ENCODE results near the gene RHD.

DNA sequence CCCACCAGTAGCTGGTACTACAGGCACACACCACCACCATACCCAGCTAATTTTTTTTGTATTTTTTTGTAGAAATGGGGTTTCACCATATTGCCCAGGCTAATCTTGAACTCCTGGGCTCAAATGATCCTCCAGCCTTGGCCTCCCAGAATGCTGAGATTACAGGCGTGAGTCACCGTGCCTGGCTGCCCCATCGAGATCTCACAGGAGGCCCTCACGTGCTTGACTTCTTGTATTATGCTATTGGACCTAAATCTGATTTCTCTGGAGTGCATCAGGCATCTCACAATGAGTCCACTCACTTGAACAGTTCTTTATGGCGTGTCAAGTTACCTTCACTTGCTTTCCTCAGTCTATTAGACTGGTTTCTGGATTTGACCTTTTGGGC, 15.7 kb upstream of the RHD start:
- TF ChIP-seq POLR2A (IDR thresholded peaks at IDR 0.05), result no peak
- TF ChIP-seq, protein P1, sequence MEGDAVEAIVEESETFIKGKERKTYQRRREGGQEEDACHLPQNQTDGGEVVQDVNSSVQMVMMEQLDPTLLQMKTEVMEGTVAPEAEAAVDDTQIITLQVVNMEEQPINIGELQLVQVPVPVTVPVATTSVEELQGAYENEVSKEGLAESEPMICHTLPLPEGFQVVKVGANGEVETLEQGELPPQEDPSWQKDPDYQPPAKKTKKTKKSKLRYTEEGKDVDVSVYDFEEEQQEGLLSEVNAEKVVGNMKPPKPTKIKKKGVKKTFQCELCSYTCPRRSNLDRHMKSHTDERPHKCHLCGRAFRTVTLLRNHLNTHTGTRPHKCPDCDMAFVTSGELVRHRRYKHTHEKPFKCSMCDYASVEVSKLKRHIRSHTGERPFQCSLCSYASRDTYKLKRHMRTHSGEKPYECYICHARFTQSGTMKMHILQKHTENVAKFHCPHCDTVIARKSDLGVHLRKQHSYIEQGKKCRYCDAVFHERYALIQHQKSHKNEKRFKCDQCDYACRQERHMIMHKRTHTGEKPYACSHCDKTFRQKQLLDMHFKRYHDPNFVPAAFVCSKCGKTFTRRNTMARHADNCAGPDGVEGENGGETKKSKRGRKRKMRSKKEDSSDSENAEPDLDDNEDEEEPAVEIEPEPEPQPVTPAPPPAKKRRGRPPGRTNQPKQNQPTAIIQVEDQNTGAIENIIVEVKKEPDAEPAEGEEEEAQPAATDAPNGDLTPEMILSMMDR (IDR thresholded peaks at IDR 0.05 in 4 of 5, conservative IDR thresholded peaks at IDR 0.05 in 1 of 5), result no peak

All from gastrocnemius medialis (tissue), 4 donors.